ENCODE results near the gene HOXC6. TPM values are rescaled to one million over a fixed set of nuclear protein-coding genes. Genes with fewer than 3 reads are reported as not detected.

Gene HOXC6
- total RNA-seq, 1 donor from 2014 or later: 0.21 TPM

- DNase-seq (ENCODE audit: low spot score): no peak
- peak overlapping the region; percentile 15 for H3K4me3 Mint-ChIP-seq (ENCODE audit: unreplicated experiment)
- peak overlapping the region; percentile 48 for H3K27ac Mint-ChIP-seq (ENCODE audit: unreplicated experiment)
- no peaks in the 10 kb centered on the region for H3K9me3 Mint-ChIP-seq (ENCODE audit: unreplicated experiment)
- TF ChIP-seq, protein P1, sequence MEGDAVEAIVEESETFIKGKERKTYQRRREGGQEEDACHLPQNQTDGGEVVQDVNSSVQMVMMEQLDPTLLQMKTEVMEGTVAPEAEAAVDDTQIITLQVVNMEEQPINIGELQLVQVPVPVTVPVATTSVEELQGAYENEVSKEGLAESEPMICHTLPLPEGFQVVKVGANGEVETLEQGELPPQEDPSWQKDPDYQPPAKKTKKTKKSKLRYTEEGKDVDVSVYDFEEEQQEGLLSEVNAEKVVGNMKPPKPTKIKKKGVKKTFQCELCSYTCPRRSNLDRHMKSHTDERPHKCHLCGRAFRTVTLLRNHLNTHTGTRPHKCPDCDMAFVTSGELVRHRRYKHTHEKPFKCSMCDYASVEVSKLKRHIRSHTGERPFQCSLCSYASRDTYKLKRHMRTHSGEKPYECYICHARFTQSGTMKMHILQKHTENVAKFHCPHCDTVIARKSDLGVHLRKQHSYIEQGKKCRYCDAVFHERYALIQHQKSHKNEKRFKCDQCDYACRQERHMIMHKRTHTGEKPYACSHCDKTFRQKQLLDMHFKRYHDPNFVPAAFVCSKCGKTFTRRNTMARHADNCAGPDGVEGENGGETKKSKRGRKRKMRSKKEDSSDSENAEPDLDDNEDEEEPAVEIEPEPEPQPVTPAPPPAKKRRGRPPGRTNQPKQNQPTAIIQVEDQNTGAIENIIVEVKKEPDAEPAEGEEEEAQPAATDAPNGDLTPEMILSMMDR (IDR thresholded peaks at IDR 0.05; ENCODE audit: unreplicated experiment): no peak
- H3K36me3 Mint-ChIP-seq (ENCODE audit: low read depth, unreplicated experiment): peaks cover 7% of the 10 kb centered on the region
- H3K27me3 Mint-ChIP-seq (ENCODE audit: unreplicated experiment): peaks cover 57% of the 10 kb centered on the region
- H3K4me1 Mint-ChIP-seq (ENCODE audit: unreplicated experiment): peaks cover 33% of the 10 kb centered on the region
These were observed 3.9 kb downstream of the HOXC6 start for GRCh38 chr12:54032086-54032619.

GRCh38 chr12:54032627-54033100, 4.4 kb downstream of the HOXC6 start, which contains the start of gene HOXC5:
TSS of gene HOXC5 (plus strand) at chr12:54033050. CDS start at chr12:54033123, 73 bp downstream.
- Mint-ChIP-seq H3K4me1 (ENCODE audit: unreplicated experiment) (peaks cover 31% of the 10 kb centered on the region), H3K4me3 (ENCODE audit: unreplicated experiment) (peak within 1 kb of the TSS; percentile 47), H3K36me3 (ENCODE audit: low read depth, unreplicated experiment) (peaks cover 7% of the 10 kb centered on the region), H3K9me3 (ENCODE audit: unreplicated experiment) (no peaks in the 10 kb centered on the region), H3K27ac (ENCODE audit: unreplicated experiment) (peak within 1 kb of the TSS; percentile 48), H3K27me3 (ENCODE audit: unreplicated experiment) (peaks cover 56% of the 10 kb centered on the region)
- peak; percentile 80 for DNase-seq (ENCODE audit: low spot score)
- TF ChIP-seq, protein P1 (IDR thresholded peaks at IDR 0.05; ENCODE audit: unreplicated experiment): peak; percentile 99

DNA sequence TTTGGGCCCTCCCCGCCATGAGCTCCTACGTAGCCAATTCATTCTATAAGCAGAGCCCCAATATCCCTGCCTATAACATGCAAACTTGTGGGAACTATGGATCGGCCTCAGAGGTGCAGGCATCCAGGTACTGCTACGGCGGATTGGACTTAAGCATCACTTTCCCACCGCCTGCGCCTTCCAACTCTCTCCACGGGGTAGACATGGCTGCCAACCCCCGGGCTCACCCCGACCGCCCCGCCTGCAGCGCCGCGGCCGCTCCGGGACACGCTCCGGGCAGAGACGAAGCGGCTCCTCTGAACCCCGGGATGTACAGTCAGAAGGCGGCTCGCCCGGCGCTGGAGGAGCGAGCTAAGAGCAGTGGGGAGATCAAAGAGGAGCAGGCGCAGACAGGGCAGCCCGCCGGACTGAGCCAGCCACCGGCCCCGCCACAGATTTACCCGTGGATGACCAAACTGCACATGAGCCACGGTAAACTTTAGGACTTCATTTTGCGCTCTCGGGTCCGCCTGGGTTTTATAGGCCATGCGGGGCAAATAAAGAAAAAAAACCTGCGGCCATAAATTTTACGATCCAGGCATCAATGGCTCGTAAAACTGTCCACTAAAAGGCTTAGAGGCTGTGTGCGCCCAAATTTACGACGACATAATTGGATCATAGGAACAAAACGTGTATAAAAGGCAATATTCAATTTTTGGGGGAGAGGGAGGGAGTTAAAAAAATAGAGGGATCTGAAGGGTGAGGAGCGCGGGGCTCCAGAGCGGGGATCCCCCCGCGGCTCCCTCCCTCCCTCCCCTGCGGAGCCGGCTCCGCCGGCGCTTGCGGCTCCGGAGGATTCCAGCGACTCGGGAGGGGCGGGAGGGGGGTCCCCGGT, 5.1 kb downstream of the HOXC6 start:
- no peak overlapping the region for H3K27ac Mint-ChIP-seq (ENCODE audit: unreplicated experiment)
- peak overlapping the region; percentile 47 for H3K4me3 Mint-ChIP-seq (ENCODE audit: unreplicated experiment)
- DNase-seq (ENCODE audit: low spot score): no peak
- peaks cover 55% of the 10 kb centered on the region for H3K27me3 Mint-ChIP-seq (ENCODE audit: unreplicated experiment)
- H3K4me1 Mint-ChIP-seq (ENCODE audit: unreplicated experiment): peaks cover 29% of the 10 kb centered on the region
- no peaks in the 10 kb centered on the region for H3K9me3 Mint-ChIP-seq (ENCODE audit: unreplicated experiment)
- TF ChIP-seq, protein P1 (IDR thresholded peaks at IDR 0.05; ENCODE audit: unreplicated experiment): no peak
- H3K36me3 Mint-ChIP-seq (ENCODE audit: low read depth, unreplicated experiment): peaks cover 7% of the 10 kb centered on the region

DNA sequence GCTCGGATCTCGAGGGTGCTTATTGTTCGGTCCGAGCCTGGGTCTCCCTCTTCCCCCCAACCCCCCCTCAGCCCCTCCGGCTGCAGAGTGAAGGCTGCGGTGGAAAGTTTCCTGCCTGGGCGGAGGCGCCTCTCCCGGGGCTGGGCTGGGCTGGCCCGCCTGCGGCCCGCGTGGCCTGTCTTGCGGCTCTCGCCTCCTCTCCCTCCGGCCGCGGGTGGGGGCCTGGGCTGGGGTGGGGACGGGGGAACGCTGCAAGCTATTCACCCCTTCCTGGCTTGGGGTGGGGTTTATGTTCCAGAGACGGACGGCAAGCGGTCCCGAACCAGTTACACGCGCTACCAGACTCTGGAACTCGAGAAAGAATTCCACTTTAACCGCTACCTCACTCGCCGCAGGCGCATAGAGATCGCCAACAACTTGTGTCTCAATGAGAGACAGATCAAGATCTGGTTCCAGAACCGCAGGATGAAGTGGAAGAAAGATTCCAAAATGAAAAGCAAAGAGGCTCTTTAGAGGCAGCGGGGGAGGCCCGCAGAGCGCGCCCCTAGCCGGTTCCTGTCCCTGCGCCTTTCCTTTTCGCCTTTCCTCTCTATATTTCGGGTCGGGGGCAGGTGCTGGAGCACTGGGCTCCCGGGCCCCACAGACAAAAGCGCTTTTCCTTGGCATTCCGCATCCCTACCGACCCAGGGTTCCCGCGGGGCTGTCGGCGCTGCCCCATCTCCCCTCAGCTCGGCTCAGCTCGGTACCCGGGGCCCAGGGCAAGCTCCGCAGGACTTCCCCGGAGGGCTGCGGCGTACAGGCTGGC, 5.9 kb downstream of the HOXC6 start:
- no peak overlapping the region for H3K4me3 Mint-ChIP-seq (ENCODE audit: unreplicated experiment)
- TF ChIP-seq, protein P1 (IDR thresholded peaks at IDR 0.05; ENCODE audit: unreplicated experiment): no peak
- peaks cover 25% of the 10 kb centered on the region for H3K4me1 Mint-ChIP-seq (ENCODE audit: unreplicated experiment)
- no peaks in the 10 kb centered on the region for H3K9me3 Mint-ChIP-seq (ENCODE audit: unreplicated experiment)
- peaks cover 60% of the 10 kb centered on the region for H3K27me3 Mint-ChIP-seq (ENCODE audit: unreplicated experiment)
- no peak overlapping the region for H3K27ac Mint-ChIP-seq (ENCODE audit: unreplicated experiment)
- peaks cover 7% of the 10 kb centered on the region for H3K36me3 Mint-ChIP-seq (ENCODE audit: low read depth, unreplicated experiment)
- DNase-seq (ENCODE audit: low spot score): no peak

All from endothelial cell (in vitro differentiated cells).